ENCODE measurements around the gene ELMOD3. TPM values are rescaled to one million over a fixed set of nuclear protein-coding genes. Genes with fewer than 3 reads are reported as not detected.
"Not testable (repeated sequence)": the region's sequence is repeated elsewhere in the genome, so short reads cannot be mapped to it uniquely, and the experiment has no call there.

Gene ELMOD3
- total and polyA plus RNA-seq, 2 experiments from 2014 or later: 15.3 to 23.8 TPM

- H3K9ac ChIP-seq: no peak overlapping the region
- no peaks in the 10 kb centered on the region for H3K9me3 ChIP-seq (ENCODE audit: low read depth)
- no peak overlapping the region for H2AFZ ChIP-seq
- no peaks in the 10 kb centered on the region for H3K9me2 ChIP-seq (ENCODE audit: insufficient read depth)
- no peak overlapping the region for H3K4me2 ChIP-seq (ENCODE audit: unreplicated experiment)
- H3K4me3 ChIP-seq: no peak overlapping the region
- peaks cover 26% of the 10 kb centered on the region for H3K36me3 ChIP-seq (ENCODE audit: low read depth)
- no peaks in the 10 kb centered on the region for H4K20me1 ChIP-seq (ENCODE audit: insufficient read depth)
- no peaks in the 10 kb centered on the region for H3K79me2 ChIP-seq (ENCODE audit: insufficient read depth)
- TF ChIP-seq EZH2phosphoT487 (IDR thresholded peaks at IDR 0.05; ENCODE audit: insufficient read depth, low read depth) (no peak), EZH2 (IDR thresholded peaks at IDR 0.05; ENCODE audit: insufficient read depth, poor library complexity, severe bottlenecking) (no peak)
- no peaks in the 10 kb centered on the region for H3K27me3 ChIP-seq (replicated peaks; ENCODE audit: insufficient read depth)
- no peaks in the 10 kb centered on the region for H3K4me1 ChIP-seq (ENCODE audit: insufficient read depth)
- H3K27ac ChIP-seq: no peak overlapping the region
- WGBS, 2 experiments (ENCODE audit: low coverage in 1 of 2, low lambda C conversion rate in 2 of 2, missing lambda C conversion rate in 2 of 2): 95 to 96% methylated on average over 5 of the region's 5 CpGs
- in situ Hi-C loops (cut with MboI): no loop called here
- no peaks in the 10 kb centered on the region for H3F3A ChIP-seq (ENCODE audit: insufficient read depth)
- peak; percentile 25 for DNase-seq
Observed at GRCh38 chr2:85376291-85377065, 21.9 kb downstream of the ELMOD3 start.

GRCh38 chr2:85377083-85377482 lies 22.5 kb downstream of the ELMOD3 start:
- no peaks in the 10 kb centered on the region for H3K27me3 ChIP-seq (replicated peaks; ENCODE audit: insufficient read depth)
- no peak overlapping the region for H3K27ac ChIP-seq
- H3K9me2 ChIP-seq (ENCODE audit: insufficient read depth): no peaks in the 10 kb centered on the region
- no peaks in the 10 kb centered on the region for H4K20me1 ChIP-seq (ENCODE audit: insufficient read depth)
- 67 to 74% methylated on average over 11 of the region's 11 CpGs for WGBS, 2 experiments (ENCODE audit: low coverage in 1 of 2, low lambda C conversion rate in 2 of 2, missing lambda C conversion rate in 2 of 2)
- H3K4me3 ChIP-seq: no peak overlapping the region
- H2AFZ ChIP-seq: no peak overlapping the region
- peaks cover 26% of the 10 kb centered on the region for H3K36me3 ChIP-seq (ENCODE audit: low read depth)
- no peaks in the 10 kb centered on the region for H3F3A ChIP-seq (ENCODE audit: insufficient read depth)
- no peak overlapping the region for H3K4me2 ChIP-seq (ENCODE audit: unreplicated experiment)
- no peak for TF ChIP-seq EZH2 (IDR thresholded peaks at IDR 0.05; ENCODE audit: insufficient read depth, poor library complexity, severe bottlenecking)
- TF ChIP-seq EZH2phosphoT487 (IDR thresholded peaks at IDR 0.05; ENCODE audit: insufficient read depth, low read depth): no peak
- no peaks in the 10 kb centered on the region for H3K4me1 ChIP-seq (ENCODE audit: insufficient read depth)
- DNase-seq: peak; percentile 14
- H3K9me3 ChIP-seq (ENCODE audit: low read depth): no peaks in the 10 kb centered on the region
- no peak overlapping the region for H3K9ac ChIP-seq
- in situ Hi-C loops (cut with MboI): no loop called here
- H3K79me2 ChIP-seq (ENCODE audit: insufficient read depth): no peaks in the 10 kb centered on the region

- H3K36me3 ChIP-seq (ENCODE audit: low read depth): peaks cover 26% of the 10 kb centered on the region
- no peak overlapping the region for H3K9ac ChIP-seq
- no peak for DNase-seq
- no peaks in the 10 kb centered on the region for H3K9me2 ChIP-seq (ENCODE audit: insufficient read depth)
- WGBS, 2 experiments (ENCODE audit: low coverage in 1 of 2, low lambda C conversion rate in 2 of 2, missing lambda C conversion rate in 2 of 2): 90 to 91% methylated on average over 5 of the region's 5 CpGs
- peaks cover 7% of the 10 kb centered on the region for H3K4me1 ChIP-seq (ENCODE audit: insufficient read depth)
- H3K4me3 ChIP-seq: no peak overlapping the region
- H3K27ac ChIP-seq: no peak overlapping the region
- no peak overlapping the region for H3K4me2 ChIP-seq (ENCODE audit: unreplicated experiment)
- H3F3A ChIP-seq (ENCODE audit: insufficient read depth): peaks cover 7% of the 10 kb centered on the region; the same call in 1 of the 2 replicates
- H4K20me1 ChIP-seq (ENCODE audit: insufficient read depth): no peaks in the 10 kb centered on the region
- H3K79me2 ChIP-seq (ENCODE audit: insufficient read depth): no peaks in the 10 kb centered on the region
- H2AFZ ChIP-seq: no peak overlapping the region
- in situ Hi-C loops (cut with MboI): no loop called here
- no peaks in the 10 kb centered on the region for H3K9me3 ChIP-seq (ENCODE audit: low read depth)
- no peaks in the 10 kb centered on the region for H3K27me3 ChIP-seq (replicated peaks; ENCODE audit: insufficient read depth)
- TF ChIP-seq EZH2phosphoT487 (IDR thresholded peaks at IDR 0.05; ENCODE audit: insufficient read depth, low read depth) (no peak), EZH2 (IDR thresholded peaks at IDR 0.05; ENCODE audit: insufficient read depth, poor library complexity, severe bottlenecking) (no peak)
Observed at GRCh38 chr2:85378257-85378656, 23.7 kb downstream of the ELMOD3 start.

GRCh38 chr2:85380048-85380447 lies 25.5 kb downstream of the ELMOD3 start:
- Histone ChIP-seq H3K9ac (no peak overlapping the region), H2AFZ (no peak overlapping the region), H3K4me2 (ENCODE audit: unreplicated experiment) (no peak overlapping the region), H4K20me1 (ENCODE audit: insufficient read depth) (no peaks in the 10 kb centered on the region), H3K36me3 (ENCODE audit: low read depth) (peaks cover 29% of the 10 kb centered on the region), H3K9me2 (ENCODE audit: insufficient read depth) (no peaks in the 10 kb centered on the region), H3F3A (ENCODE audit: insufficient read depth) (peaks cover 7% of the 10 kb centered on the region; the same call in 1 of the 2 replicates), H3K4me3 (no peak overlapping the region), H3K9me3 (ENCODE audit: low read depth) (no peaks in the 10 kb centered on the region), H3K27me3 (replicated peaks; ENCODE audit: insufficient read depth) (no peaks in the 10 kb centered on the region), H3K27ac (no peak overlapping the region), H3K79me2 (ENCODE audit: insufficient read depth) (no peaks in the 10 kb centered on the region), H3K4me1 (ENCODE audit: insufficient read depth) (peaks cover 11% of the 10 kb centered on the region)
- in situ Hi-C loops (cut with MboI): no loop called here
- no peak for DNase-seq
- 0% methylated on average over 1 of the region's 1 CpG for WGBS, 2 experiments (ENCODE audit: low coverage in 1 of 2, low lambda C conversion rate in 2 of 2, missing lambda C conversion rate in 2 of 2)
- TF ChIP-seq EZH2 (IDR thresholded peaks at IDR 0.05; ENCODE audit: insufficient read depth, poor library complexity, severe bottlenecking) (no peak), EZH2phosphoT487 (IDR thresholded peaks at IDR 0.05; ENCODE audit: insufficient read depth, low read depth) (no peak)

- H2AFZ ChIP-seq; H3K4me3 ChIP-seq; H3K79me2 ChIP-seq (ENCODE audit: insufficient read depth); H3F3A ChIP-seq (ENCODE audit: insufficient read depth); H3K9me2 ChIP-seq (ENCODE audit: insufficient read depth); H3K27me3 ChIP-seq (replicated peaks; ENCODE audit: insufficient read depth); H3K9ac ChIP-seq; in situ Hi-C loops (cut with MboI); H3K9me3 ChIP-seq (ENCODE audit: low read depth); H4K20me1 ChIP-seq (ENCODE audit: insufficient read depth): not testable (repeated sequence)
- Histone ChIP-seq H3K36me3 (ENCODE audit: low read depth) (peaks cover 40% of the 10 kb centered on the region), H3K4me1 (ENCODE audit: insufficient read depth) (peaks cover 11% of the 10 kb centered on the region), H3K27ac (peak overlapping the region; percentile 52), H3K4me2 (ENCODE audit: unreplicated experiment) (peak overlapping the region; percentile 33)
- peak; percentile 56 for DNase-seq
- WGBS, 2 experiments (ENCODE audit: low coverage in 1 of 2, low lambda C conversion rate in 2 of 2, missing lambda C conversion rate in 2 of 2): 47 to 51% methylated on average over 5 of the region's 5 CpGs
Observed at GRCh38 chr2:85383151-85383550, 28.6 kb downstream of the ELMOD3 start.

All from GM23248 (cell line).